ENCODE results near the gene EYA4. TPM values are rescaled to one million over a fixed set of nuclear protein-coding genes. Genes with fewer than 3 reads are reported as not detected.
A peak's percentile ranks its signal among the peaks of the same experiment; 100 is the strongest.

The EYA4 gene
- total RNA-seq, 2 donors from 2014 or later = 0.11 to 0.26 TPM

GRCh38 chr6:133242637-133243585 lies 1.8 kb downstream of the EYA4 start:
- Histone ChIP-seq H3K9me3 (ENCODE audit: control insufficient read depth, low read length) (no peaks in the 10 kb centered on the region), H3K27ac (ENCODE audit: low read depth, low read length) (no peak overlapping the region), H3K9ac (ENCODE audit: extremely low read depth, low read length, poor library complexity, severe bottlenecking) (no peak overlapping the region), H3K4me3 (ENCODE audit: low read length) (peak overlapping the region; percentile 86), H3K4me1 (ENCODE audit: control insufficient read depth, insufficient read depth, low read length) (no peaks in the 10 kb centered on the region), H3K36me3 (ENCODE audit: control insufficient read depth, insufficient read depth, low read length) (no peaks in the 10 kb centered on the region), H3K27me3 (ENCODE audit: control insufficient read depth, insufficient read depth, low read length, poor library complexity, severe bottlenecking) (peaks cover 85% of the 10 kb centered on the region)
- H3K4me1 Mint-ChIP-seq = peaks cover 13% of the 10 kb centered on the region
- no peak for TF ChIP-seq CTCF (conservative IDR thresholded peaks at IDR 0.05)
- no peaks in the 10 kb centered on the region for H3K9me3 Mint-ChIP-seq
- DNase-seq = peak; percentile 77
- H3K27ac Mint-ChIP-seq = no peak overlapping the region
- H3K36me3 Mint-ChIP-seq (ENCODE audit: low read depth) = no peaks in the 10 kb centered on the region
- peaks cover 74% of the 10 kb centered on the region for H3K27me3 Mint-ChIP-seq (ENCODE audit: insufficient read depth)
- 0 to 2% methylated on average over 8 to 35 of the region's 36 CpGs for WGBS, 2 experiments (ENCODE audit: insufficient coverage in 1 of 2, insufficient read length in 1 of 2)
- peak overlapping the region; percentile 74 for H3K4me3 Mint-ChIP-seq

- no peaks in the 10 kb centered on the region for H3K4me1 ChIP-seq (ENCODE audit: control insufficient read depth, insufficient read depth, low read length)
- Mint-ChIP-seq H3K27me3 (ENCODE audit: insufficient read depth) (peaks cover 78% of the 10 kb centered on the region), H3K4me1 (peaks cover 13% of the 10 kb centered on the region), H3K4me3 (no peak overlapping the region), H3K36me3 (ENCODE audit: low read depth) (no peaks in the 10 kb centered on the region), H3K9me3 (no peaks in the 10 kb centered on the region), H3K27ac (no peak overlapping the region)
- 20 to 36% methylated on average over 1 to 4 of the region's 7 CpGs for WGBS, 2 experiments (ENCODE audit: insufficient coverage in 1 of 2, insufficient read length in 1 of 2)
- no peaks in the 10 kb centered on the region for H3K9me3 ChIP-seq (ENCODE audit: control insufficient read depth, low read length)
- no peak overlapping the region for H3K27ac ChIP-seq (ENCODE audit: low read depth, low read length)
- no peak for DNase-seq
- TF ChIP-seq CTCF (conservative IDR thresholded peaks at IDR 0.05) = no peak
- no peaks in the 10 kb centered on the region for H3K36me3 ChIP-seq (ENCODE audit: control insufficient read depth, insufficient read depth, low read length)
- H3K9ac ChIP-seq (ENCODE audit: extremely low read depth, low read length, poor library complexity, severe bottlenecking) = no peak overlapping the region
- H3K4me3 ChIP-seq (ENCODE audit: low read length) = no peak overlapping the region
- peaks cover 82% of the 10 kb centered on the region for H3K27me3 ChIP-seq (ENCODE audit: control insufficient read depth, insufficient read depth, low read length, poor library complexity, severe bottlenecking)
Measured at GRCh38 chr6:133243723-133244305, 2.7 kb downstream of the EYA4 start.

GRCh38 chr6:133244519-133244918 lies 3.4 kb downstream of the EYA4 start:
- peaks cover 74% of the 10 kb centered on the region for H3K27me3 Mint-ChIP-seq (ENCODE audit: insufficient read depth)
- H3K36me3 Mint-ChIP-seq (ENCODE audit: low read depth) = no peaks in the 10 kb centered on the region
- H3K27me3 ChIP-seq (ENCODE audit: control insufficient read depth, insufficient read depth, low read length, poor library complexity, severe bottlenecking) = peaks cover 75% of the 10 kb centered on the region
- no peak overlapping the region for H3K4me3 Mint-ChIP-seq
- no peak for TF ChIP-seq CTCF (conservative IDR thresholded peaks at IDR 0.05)
- no peaks in the 10 kb centered on the region for H3K36me3 ChIP-seq (ENCODE audit: control insufficient read depth, insufficient read depth, low read length)
- H3K4me1 ChIP-seq (ENCODE audit: control insufficient read depth, insufficient read depth, low read length) = no peaks in the 10 kb centered on the region
- H3K27ac ChIP-seq (ENCODE audit: low read depth, low read length) = no peak overlapping the region
- no peak overlapping the region for H3K27ac Mint-ChIP-seq
- H3K9me3 ChIP-seq (ENCODE audit: control insufficient read depth, low read length) = no peaks in the 10 kb centered on the region
- DNase-seq = no peak
- H3K9ac ChIP-seq (ENCODE audit: extremely low read depth, low read length, poor library complexity, severe bottlenecking) = no peak overlapping the region
- H3K9me3 Mint-ChIP-seq = no peaks in the 10 kb centered on the region
- H3K4me3 ChIP-seq (ENCODE audit: low read length) = no peak overlapping the region
- WGBS, 2 experiments (ENCODE audit: insufficient coverage in 1 of 2, insufficient read length in 1 of 2) = 32% methylated on average over 3 of the region's 4 CpGs; no CpG with 5 or more reads in 1 of the 2 experiments
- H3K4me1 Mint-ChIP-seq = peaks cover 13% of the 10 kb centered on the region

Data from endodermal cell (in vitro differentiated cells).